HL-60/S4 treated with phorbol 12-myristate 13-acetate at 8.2 ng/mL for 4 days and 3 days (cell line): ENCODE measurements around the gene MAP1LC3A.

ENCODE experiments used
- in situ Hi-C: fragments of 300-500 bp; cut with MboI; formaldehyde crosslinking; loops from 2 replicates; pipeline ENCODE4 v1.15.0; 2022; ENCODE audit warnings: low sequenced_read_pairs

MAP1LC3A gene

DNA sequence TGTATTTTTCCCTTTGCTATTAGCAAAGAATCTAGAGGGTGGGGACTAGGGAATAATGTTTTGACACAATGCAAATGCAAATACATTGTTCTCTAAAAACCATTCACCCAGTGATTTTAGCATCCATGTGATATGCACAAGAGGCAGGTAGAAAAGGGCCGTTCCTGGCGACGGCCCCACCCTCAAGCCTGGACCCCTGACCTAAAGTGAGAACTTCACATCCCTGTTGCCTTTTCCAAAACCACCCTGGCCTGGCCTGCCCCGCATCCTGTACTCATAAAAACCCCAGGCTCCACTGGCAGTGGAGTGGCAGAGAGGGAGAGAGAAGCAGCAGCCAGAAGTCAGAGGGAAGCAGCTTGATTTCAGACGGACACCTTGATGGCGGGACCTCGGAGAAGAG is 48.5 kb downstream of the MAP1LC3A start:
- in situ Hi-C loops: no loop called here
